ENCODE data around the gene TRIM42.

The TRIM42 gene

GRCh38 chr3:140726066-140726465 lies 48.2 kb downstream of the TRIM42 start:
- TF ChIP-seq SIN3A (IDR thresholded peaks at IDR 0.05; ENCODE audit: borderline replicate concordance, insufficient read depth, low read length) (no peak), POLR2AphosphoS5 (IDR thresholded peaks at IDR 0.05; ENCODE audit: low read depth, low read length) (no peak), TAF1 (IDR thresholded peaks at IDR 0.05; ENCODE audit: borderline replicate concordance, insufficient read depth, low read length) (no peak), REST (IDR thresholded peaks at IDR 0.05; ENCODE audit: insufficient read depth in 1 of 2, low read depth in 2 of 2, low read length in 2 of 2) (no peak), FOXP2 (optimal IDR thresholded peaks at IDR 0.05; ENCODE audit: borderline replicate concordance, extremely low read depth, extremely low read length, insufficient read depth) (no peak)

DNA sequence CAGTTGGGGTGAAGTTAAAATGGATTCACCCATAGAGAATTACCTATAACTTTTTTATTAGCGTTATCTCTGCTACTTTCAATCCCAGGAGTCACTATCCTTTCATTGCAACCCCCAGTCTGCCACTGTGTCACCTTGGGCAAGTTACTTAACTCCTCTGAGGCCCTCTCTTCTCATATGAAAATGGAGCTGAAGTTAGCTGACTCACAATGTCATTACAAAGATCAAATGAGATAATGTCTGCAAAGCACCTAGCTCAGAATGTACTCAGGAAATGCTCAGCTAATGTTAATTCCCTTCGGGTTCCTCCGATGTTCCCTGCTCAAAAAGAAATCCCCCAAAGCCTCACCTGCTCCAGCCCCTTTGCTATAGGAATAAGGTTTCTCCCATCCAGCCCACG lies 50.0 kb downstream of the TRIM42 start:
- TF ChIP-seq FOXP2 (optimal IDR thresholded peaks at IDR 0.05; ENCODE audit: borderline replicate concordance, extremely low read depth, extremely low read length, insufficient read depth) = no peak
- TF ChIP-seq REST (IDR thresholded peaks at IDR 0.05; ENCODE audit: insufficient read depth in 1 of 2, low read depth in 2 of 2, low read length in 2 of 2) = no peak
- no peak for TF ChIP-seq TAF1 (IDR thresholded peaks at IDR 0.05; ENCODE audit: borderline replicate concordance, insufficient read depth, low read length)
- TF ChIP-seq SIN3A (IDR thresholded peaks at IDR 0.05; ENCODE audit: borderline replicate concordance, insufficient read depth, low read length) = no peak
- TF ChIP-seq POLR2AphosphoS5 (IDR thresholded peaks at IDR 0.05; ENCODE audit: low read depth, low read length) = no peak

GRCh38 chr3:140731440-140732119 lies 53.7 kb downstream of the TRIM42 start:
- TF ChIP-seq REST (IDR thresholded peaks at IDR 0.05; ENCODE audit: insufficient read depth in 1 of 2, low read depth in 2 of 2, low read length in 2 of 2) = no peak

DNA sequence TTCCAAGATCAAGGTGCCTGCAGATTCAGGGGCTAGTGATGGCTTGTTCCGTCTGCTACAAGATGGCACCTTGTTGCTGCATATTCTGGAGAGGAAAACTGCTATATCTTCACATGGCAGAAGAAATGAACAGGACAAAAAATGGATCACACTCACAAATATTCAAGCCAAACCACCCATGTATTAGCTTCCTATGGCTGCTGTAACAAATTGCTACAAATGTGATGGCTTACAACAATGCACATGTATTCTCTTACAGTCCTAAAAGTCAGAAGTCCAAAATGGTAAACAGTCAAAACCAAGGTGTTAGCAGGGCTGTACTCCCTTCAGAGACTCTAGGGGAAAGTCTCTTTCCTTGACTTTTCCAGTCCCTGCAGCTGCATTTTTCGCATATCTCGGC lies 55.8 kb downstream of the TRIM42 start:
- TF ChIP-seq FOXP2 (optimal IDR thresholded peaks at IDR 0.05; ENCODE audit: borderline replicate concordance, extremely low read depth, extremely low read length, insufficient read depth) = no peak
- no peak for TF ChIP-seq REST (IDR thresholded peaks at IDR 0.05; ENCODE audit: insufficient read depth in 1 of 2, low read depth in 2 of 2, low read length in 2 of 2)
- TF ChIP-seq POLR2AphosphoS5 (IDR thresholded peaks at IDR 0.05; ENCODE audit: low read depth, low read length) = no peak
- TF ChIP-seq SIN3A (IDR thresholded peaks at IDR 0.05; ENCODE audit: borderline replicate concordance, insufficient read depth, low read length) = no peak

DNA sequence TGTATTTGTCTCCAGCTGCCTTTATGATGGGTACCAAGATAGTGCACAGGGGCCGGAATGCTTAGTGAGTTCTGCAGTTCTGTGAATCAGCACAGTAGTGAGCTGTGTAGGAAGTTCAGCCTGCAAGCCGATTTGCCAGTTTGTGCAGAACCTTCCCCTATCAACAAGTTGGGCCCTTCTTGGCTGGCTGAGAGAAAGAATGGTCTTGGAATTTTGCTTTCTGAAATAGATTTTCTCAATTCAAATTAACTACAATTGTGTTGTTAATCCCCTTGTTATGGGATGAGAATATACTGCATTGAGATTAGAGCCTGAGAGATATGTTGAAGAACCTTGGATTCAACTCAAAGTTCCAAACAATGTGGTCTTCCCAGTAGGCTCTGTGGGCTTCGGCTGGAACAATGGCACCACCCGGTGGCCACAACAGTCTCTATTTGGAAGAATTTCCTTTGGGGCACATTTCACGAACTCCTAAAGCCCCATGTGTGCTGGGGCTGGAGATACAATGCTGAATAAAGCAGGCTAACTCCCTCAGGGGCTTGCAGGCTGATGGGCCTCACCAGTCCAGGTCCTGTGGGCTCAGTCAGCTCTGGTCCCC lies 59.1 kb downstream of the TRIM42 start:
- no peak for TF ChIP-seq SIN3A (IDR thresholded peaks at IDR 0.05; ENCODE audit: borderline replicate concordance, insufficient read depth, low read length)
- TF ChIP-seq POLR2AphosphoS5 (IDR thresholded peaks at IDR 0.05; ENCODE audit: low read depth, low read length) = no peak
- TF ChIP-seq REST (IDR thresholded peaks at IDR 0.05; ENCODE audit: insufficient read depth in 1 of 2, low read depth in 2 of 2, low read length in 2 of 2) = no peak

Data from PFSK-1 (cell line).